Endothelial cell (in vitro differentiated cells): ENCODE results near the gene APH1B. TPM values are rescaled to one million over a fixed set of nuclear protein-coding genes. Genes with fewer than 3 reads are reported as not detected.

Experiments used
- DNase-seq: peaks from one replicate; pipeline ENCODE4 v3.0.0; 2021; ENCODE audit warnings: low spot score
- H3K27ac Mint-ChIP-seq: one replicate; pipeline ENCODE4 v1.8.0; 2021; ENCODE audit warnings: mixed read lengths, inconsistent platforms; ENCODE audit not compliant: unreplicated experiment
- H3K27me3 Mint-ChIP-seq: one replicate; pipeline ENCODE4 v1.8.0; 2021; ENCODE audit warnings: mild to moderate bottlenecking, moderate library complexity, mixed read lengths, inconsistent platforms; ENCODE audit not compliant: unreplicated experiment
- H3K36me3 Mint-ChIP-seq: one replicate; pipeline ENCODE4 v1.8.0; 2021; ENCODE audit warnings: mild to moderate bottlenecking, low read depth, mixed read lengths, inconsistent platforms; ENCODE audit not compliant: unreplicated experiment
- H3K4me1 Mint-ChIP-seq: one replicate; pipeline ENCODE4 v1.8.0; 2021; ENCODE audit warnings: mild to moderate bottlenecking, mixed read lengths, inconsistent platforms; ENCODE audit not compliant: unreplicated experiment
- H3K4me3 Mint-ChIP-seq: one replicate; pipeline ENCODE4 v1.8.0; 2021; ENCODE audit warnings: mild to moderate bottlenecking, mixed read lengths, inconsistent platforms; ENCODE audit not compliant: unreplicated experiment
- H3K9me3 Mint-ChIP-seq: one replicate; pipeline ENCODE4 v1.8.0; 2021; ENCODE audit warnings: mixed read lengths, inconsistent platforms; ENCODE audit not compliant: unreplicated experiment
- CTCF ChIP-seq: fragments of 200-600 bp; sonication (generic); IDR thresholded peaks from one replicate; pipeline ENCODE4 v1.5.0; 2021; ENCODE audit warnings: antibody characterized with exemption; ENCODE audit not compliant: unreplicated experiment
- total RNA-seq: library from RNA; stranded (reverse); fragmentation: NEBNext Ultra II Directional; extraction: Animal tissue kit (Norgen Biotek cat#: 25700); gene quantifications from one replicate; pipeline ENCODE4 v1.2.1, GENCODE V29; 2021; ENCODE audit not compliant: unreplicated experiment

Gene APH1B
- total RNA-seq, 1 donor from 2014 or later = 26.3 TPM

- DNase-seq = no peak
- H3K27ac Mint-ChIP-seq = no peak overlapping the region
- no peak for TF ChIP-seq CTCF
- H3K4me3 Mint-ChIP-seq = peak overlapping the region; percentile 72
- peaks cover 48% of the 10 kb centered on the region for H3K36me3 Mint-ChIP-seq
- H3K9me3 Mint-ChIP-seq = no peaks in the 10 kb centered on the region
- H3K27me3 Mint-ChIP-seq = peaks cover 1% of the 10 kb centered on the region
- H3K4me1 Mint-ChIP-seq = peaks cover 12% of the 10 kb centered on the region
Measured at GRCh38 chr15:63243776-63244175, 33.6 kb upstream of the APH1B start.

GRCh38 chr15:63244399-63244798 is 33.0 kb upstream of the APH1B start:
- no peak for TF ChIP-seq CTCF
- H3K4me3 Mint-ChIP-seq = no peak overlapping the region
- DNase-seq = no peak
- peaks cover 1% of the 10 kb centered on the region for H3K27me3 Mint-ChIP-seq
- peaks cover 12% of the 10 kb centered on the region for H3K4me1 Mint-ChIP-seq
- peak overlapping the region; percentile 24 for H3K27ac Mint-ChIP-seq
- no peaks in the 10 kb centered on the region for H3K9me3 Mint-ChIP-seq
- H3K36me3 Mint-ChIP-seq = peaks cover 48% of the 10 kb centered on the region

GRCh38 chr15:63244976-63245645 is 32.3 kb upstream of the APH1B start:
- TF ChIP-seq CTCF = no peak
- Mint-ChIP-seq H3K27ac (peak overlapping the region; percentile 24), H3K4me1 (peaks cover 12% of the 10 kb centered on the region), H3K4me3 (peak overlapping the region; percentile 71), H3K9me3 (no peaks in the 10 kb centered on the region), H3K27me3 (peaks cover 1% of the 10 kb centered on the region), H3K36me3 (peaks cover 48% of the 10 kb centered on the region)
- no peak for DNase-seq

- Mint-ChIP-seq H3K4me3 (peak overlapping the region; percentile 76), H3K27ac (no peak overlapping the region), H3K36me3 (peaks cover 52% of the 10 kb centered on the region), H3K9me3 (no peaks in the 10 kb centered on the region), H3K27me3 (peaks cover 1% of the 10 kb centered on the region), H3K4me1 (peaks cover 12% of the 10 kb centered on the region)
- no peak for TF ChIP-seq CTCF
- no peak for DNase-seq
Measured at GRCh38 chr15:63246691-63247469, 30.5 kb upstream of the APH1B start.
